Measurements from ENCODE around the gene EFCC1.

GRCh38 chr3:129023008-129023358 lies 21.9 kb downstream of the EFCC1 start:
- TF ChIP-seq CTCF (conservative IDR thresholded peaks at IDR 0.05 in 1 of 2, IDR thresholded peaks at IDR 0.05 in 1 of 2; ENCODE audit: extremely low read depth in 1 of 2, insufficient read depth in 1 of 2, low read depth in 1 of 2, low read length in 2 of 2) (no peak), EZH2 (IDR thresholded peaks at IDR 0.05; ENCODE audit: borderline replicate concordance, low read length) (no peak)

Measured in mammary epithelial cell (primary cell).